ENCODE measurements around the gene GRID2. TPM values are rescaled to one million over a fixed set of nuclear protein-coding genes. Genes with fewer than 3 reads are reported as not detected.

The GRID2 gene
- total and polyA plus RNA-seq, 4 donors = under 0.01 to 0.02 TPM; not detected in 2

DNA sequence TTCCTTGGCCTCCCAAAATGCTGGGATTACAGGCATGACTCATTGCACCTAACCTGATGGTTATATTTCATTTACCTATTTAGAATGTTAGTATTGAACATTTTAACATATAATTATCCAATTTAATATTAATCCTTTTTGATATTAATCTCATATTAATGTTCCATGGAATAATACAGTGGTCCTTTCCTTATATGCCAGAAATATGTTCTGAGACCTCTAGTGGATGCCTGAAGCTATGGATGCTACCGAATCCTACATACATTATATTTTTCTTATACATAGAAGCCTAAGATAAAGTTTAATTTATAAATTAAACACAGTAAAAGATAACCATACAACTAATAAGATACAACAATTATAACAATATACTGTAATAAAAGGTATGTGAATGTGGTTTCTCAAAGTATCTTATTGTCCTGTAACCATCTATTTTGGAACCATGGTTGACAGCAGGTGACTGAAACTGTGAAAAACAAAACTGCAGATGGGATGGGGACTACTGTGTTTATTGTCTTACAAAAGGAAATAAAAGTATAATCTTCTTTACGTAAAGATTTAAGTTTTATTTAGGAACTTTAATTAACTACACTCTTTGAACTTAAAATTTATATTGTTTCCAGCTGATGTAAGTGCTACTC lies 431.4 kb downstream of the GRID2 start:
- Histone ChIP-seq H3K4me1 (ENCODE audit: control insufficient read depth in 4 of 4, insufficient read depth in 4 of 4, low read length in 3 of 4) (no peaks in the 10 kb centered on the region), H3K9me3 (ENCODE audit: control insufficient read depth in 4 of 4, low read length in 3 of 4) (no peaks in the 10 kb centered on the region), H3K27ac (ENCODE audit: low read depth in 1 of 2, low read length in 2 of 2) (no peak overlapping the region), H3K36me3 (ENCODE audit: control insufficient read depth in 4 of 4, insufficient read depth in 3 of 4, low read depth in 1 of 4, low read length in 3 of 4) (no peaks in the 10 kb centered on the region), H3K27me3 (ENCODE audit: control insufficient read depth in 4 of 4, insufficient read depth in 4 of 4, low read length in 3 of 4) (no peaks in the 10 kb centered on the region), H3K9ac (ENCODE audit: low read depth in 1 of 2, low read length in 2 of 2) (no peak overlapping the region), H3K4me3 (ENCODE audit: low read depth in 1 of 3, low read length in 3 of 3) (no peak overlapping the region)
- TF ChIP-seq FOXA1 (IDR thresholded peaks at IDR 0.05) (no peak), SP1 (IDR thresholded peaks at IDR 0.05) (no peak), GABPA (IDR thresholded peaks at IDR 0.05 in 1 of 2, conservative IDR thresholded peaks at IDR 0.05 in 1 of 2) (no peak), TAF1 (conservative IDR thresholded peaks at IDR 0.05) (no peak), JUND (IDR thresholded peaks at IDR 0.05) (no peak), FOXA2 (IDR thresholded peaks at IDR 0.05) (no peak), RAD21 (IDR thresholded peaks at IDR 0.05) (no peak), HNF4G (IDR thresholded peaks at IDR 0.05) (no peak), NR2F2 (IDR thresholded peaks at IDR 0.05) (no peak)
- TF ChIP-seq, protein P1, sequence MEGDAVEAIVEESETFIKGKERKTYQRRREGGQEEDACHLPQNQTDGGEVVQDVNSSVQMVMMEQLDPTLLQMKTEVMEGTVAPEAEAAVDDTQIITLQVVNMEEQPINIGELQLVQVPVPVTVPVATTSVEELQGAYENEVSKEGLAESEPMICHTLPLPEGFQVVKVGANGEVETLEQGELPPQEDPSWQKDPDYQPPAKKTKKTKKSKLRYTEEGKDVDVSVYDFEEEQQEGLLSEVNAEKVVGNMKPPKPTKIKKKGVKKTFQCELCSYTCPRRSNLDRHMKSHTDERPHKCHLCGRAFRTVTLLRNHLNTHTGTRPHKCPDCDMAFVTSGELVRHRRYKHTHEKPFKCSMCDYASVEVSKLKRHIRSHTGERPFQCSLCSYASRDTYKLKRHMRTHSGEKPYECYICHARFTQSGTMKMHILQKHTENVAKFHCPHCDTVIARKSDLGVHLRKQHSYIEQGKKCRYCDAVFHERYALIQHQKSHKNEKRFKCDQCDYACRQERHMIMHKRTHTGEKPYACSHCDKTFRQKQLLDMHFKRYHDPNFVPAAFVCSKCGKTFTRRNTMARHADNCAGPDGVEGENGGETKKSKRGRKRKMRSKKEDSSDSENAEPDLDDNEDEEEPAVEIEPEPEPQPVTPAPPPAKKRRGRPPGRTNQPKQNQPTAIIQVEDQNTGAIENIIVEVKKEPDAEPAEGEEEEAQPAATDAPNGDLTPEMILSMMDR (IDR thresholded peaks at IDR 0.05; ENCODE audit: low read depth, low read length, missing input control) = no peak
- TF ChIP-seq, protein P2, sequence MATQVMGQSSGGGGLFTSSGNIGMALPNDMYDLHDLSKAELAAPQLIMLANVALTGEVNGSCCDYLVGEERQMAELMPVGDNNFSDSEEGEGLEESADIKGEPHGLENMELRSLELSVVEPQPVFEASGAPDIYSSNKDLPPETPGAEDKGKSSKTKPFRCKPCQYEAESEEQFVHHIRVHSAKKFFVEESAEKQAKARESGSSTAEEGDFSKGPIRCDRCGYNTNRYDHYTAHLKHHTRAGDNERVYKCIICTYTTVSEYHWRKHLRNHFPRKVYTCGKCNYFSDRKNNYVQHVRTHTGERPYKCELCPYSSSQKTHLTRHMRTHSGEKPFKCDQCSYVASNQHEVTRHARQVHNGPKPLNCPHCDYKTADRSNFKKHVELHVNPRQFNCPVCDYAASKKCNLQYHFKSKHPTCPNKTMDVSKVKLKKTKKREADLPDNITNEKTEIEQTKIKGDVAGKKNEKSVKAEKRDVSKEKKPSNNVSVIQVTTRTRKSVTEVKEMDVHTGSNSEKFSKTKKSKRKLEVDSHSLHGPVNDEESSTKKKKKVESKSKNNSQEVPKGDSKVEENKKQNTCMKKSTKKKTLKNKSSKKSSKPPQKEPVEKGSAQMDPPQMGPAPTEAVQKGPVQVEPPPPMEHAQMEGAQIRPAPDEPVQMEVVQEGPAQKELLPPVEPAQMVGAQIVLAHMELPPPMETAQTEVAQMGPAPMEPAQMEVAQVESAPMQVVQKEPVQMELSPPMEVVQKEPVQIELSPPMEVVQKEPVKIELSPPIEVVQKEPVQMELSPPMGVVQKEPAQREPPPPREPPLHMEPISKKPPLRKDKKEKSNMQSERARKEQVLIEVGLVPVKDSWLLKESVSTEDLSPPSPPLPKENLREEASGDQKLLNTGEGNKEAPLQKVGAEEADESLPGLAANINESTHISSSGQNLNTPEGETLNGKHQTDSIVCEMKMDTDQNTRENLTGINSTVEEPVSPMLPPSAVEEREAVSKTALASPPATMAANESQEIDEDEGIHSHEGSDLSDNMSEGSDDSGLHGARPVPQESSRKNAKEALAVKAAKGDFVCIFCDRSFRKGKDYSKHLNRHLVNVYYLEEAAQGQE (IDR thresholded peaks at IDR 0.05) = no peak
- TF ChIP-seq, protein P3, sequence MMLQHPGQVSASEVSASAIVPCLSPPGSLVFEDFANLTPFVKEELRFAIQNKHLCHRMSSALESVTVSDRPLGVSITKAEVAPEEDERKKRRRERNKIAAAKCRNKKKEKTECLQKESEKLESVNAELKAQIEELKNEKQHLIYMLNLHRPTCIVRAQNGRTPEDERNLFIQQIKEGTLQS (IDR thresholded peaks at IDR 0.05) = no peak
- no peak for DNase-seq (ENCODE audit: low spot score)
- 84% methylated on average over 2 of the region's 2 CpGs for WGBS

DNA sequence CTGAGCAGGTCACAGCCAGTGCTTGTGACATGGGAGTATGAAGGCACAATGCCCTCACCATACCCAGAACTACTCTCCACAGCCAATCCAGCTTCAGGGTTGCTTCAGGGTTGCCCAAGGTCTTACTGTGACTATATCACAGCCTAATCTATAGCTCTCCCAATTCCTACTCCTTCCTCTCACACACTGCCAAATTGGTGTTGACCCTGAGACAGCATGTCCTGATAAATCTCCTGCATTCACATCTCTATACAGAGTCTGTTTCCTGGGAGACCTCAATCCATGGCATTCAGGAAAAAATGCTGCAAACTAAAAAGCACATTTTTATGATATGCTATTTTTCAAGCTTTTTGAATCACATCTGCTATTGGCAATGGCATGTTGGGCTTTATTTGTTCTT lies 456.7 kb downstream of the GRID2 start:
- Histone ChIP-seq H3K4me3 (ENCODE audit: low read depth in 1 of 3, low read length in 3 of 3) (no peak overlapping the region), H3K4me1 (ENCODE audit: control insufficient read depth in 4 of 4, insufficient read depth in 4 of 4, low read length in 3 of 4) (no peaks in the 10 kb centered on the region), H3K9me3 (ENCODE audit: control insufficient read depth in 4 of 4, low read length in 3 of 4) (no peaks in the 10 kb centered on the region), H3K27ac (ENCODE audit: low read depth in 1 of 2, low read length in 2 of 2) (no peak overlapping the region), H3K36me3 (ENCODE audit: control insufficient read depth in 4 of 4, insufficient read depth in 3 of 4, low read depth in 1 of 4, low read length in 3 of 4) (no peaks in the 10 kb centered on the region), H3K27me3 (ENCODE audit: control insufficient read depth in 4 of 4, insufficient read depth in 4 of 4, low read length in 3 of 4) (no peaks in the 10 kb centered on the region), H3K9ac (ENCODE audit: low read depth in 1 of 2, low read length in 2 of 2) (no peak overlapping the region)
- no peak for DNase-seq (ENCODE audit: low spot score)
- TF ChIP-seq JUND (IDR thresholded peaks at IDR 0.05) = no peak
- TF ChIP-seq, protein P2 (IDR thresholded peaks at IDR 0.05) = no peak
- no peak for TF ChIP-seq HNF4A (conservative IDR thresholded peaks at IDR 0.05)
- TF ChIP-seq, protein P4, sequence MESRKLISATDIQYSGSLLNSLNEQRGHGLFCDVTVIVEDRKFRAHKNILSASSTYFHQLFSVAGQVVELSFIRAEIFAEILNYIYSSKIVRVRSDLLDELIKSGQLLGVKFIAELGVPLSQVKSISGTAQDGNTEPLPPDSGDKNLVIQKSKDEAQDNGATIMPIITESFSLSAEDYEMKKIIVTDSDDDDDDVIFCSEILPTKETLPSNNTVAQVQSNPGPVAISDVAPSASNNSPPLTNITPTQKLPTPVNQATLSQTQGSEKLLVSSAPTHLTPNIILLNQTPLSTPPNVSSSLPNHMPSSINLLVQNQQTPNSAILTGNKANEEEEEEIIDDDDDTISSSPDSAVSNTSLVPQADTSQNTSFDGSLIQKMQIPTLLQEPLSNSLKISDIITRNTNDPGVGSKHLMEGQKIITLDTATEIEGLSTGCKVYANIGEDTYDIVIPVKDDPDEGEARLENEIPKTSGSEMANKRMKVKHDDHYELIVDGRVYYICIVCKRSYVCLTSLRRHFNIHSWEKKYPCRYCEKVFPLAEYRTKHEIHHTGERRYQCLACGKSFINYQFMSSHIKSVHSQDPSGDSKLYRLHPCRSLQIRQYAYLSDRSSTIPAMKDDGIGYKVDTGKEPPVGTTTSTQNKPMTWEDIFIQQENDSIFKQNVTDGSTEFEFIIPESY (IDR thresholded peaks at IDR 0.05) = no peak
- TF ChIP-seq RXRA (IDR thresholded peaks at IDR 0.05) = no peak
- no peak for TF ChIP-seq EGR1 (IDR thresholded peaks at IDR 0.05; ENCODE audit: low read depth in 2 of 2)
- TF ChIP-seq GABPA (IDR thresholded peaks at IDR 0.05 in 1 of 2, conservative IDR thresholded peaks at IDR 0.05 in 1 of 2) = no peak
- no peak for TF ChIP-seq FOXA2 (IDR thresholded peaks at IDR 0.05)
- TF ChIP-seq, protein P1 (IDR thresholded peaks at IDR 0.05; ENCODE audit: low read depth, low read length, missing input control) = no peak
- TF ChIP-seq FOXA1 (IDR thresholded peaks at IDR 0.05) = no peak

Measured in liver (tissue), 9 donors.